ENCODE results near the gene TLX2. TPM values are rescaled to one million over a fixed set of nuclear protein-coding genes. Genes with fewer than 3 reads are reported as not detected.
"Not testable (repeated sequence)": the region's sequence is repeated elsewhere in the genome, so short reads cannot be mapped to it uniquely, and the experiment has no call there.

TLX2 gene
- not detected in 2 replicates for total RNA-seq
- polyA plus RNA-seq, result not detected in 2 replicates
- not detected in 2 replicates for polyA plus RNA-seq (2011; cell fraction: cytosol; rRNA removed)
- not detected in 2 replicates for polyA plus RNA-seq (2011; cell fraction: nucleus; rRNA removed)
- not detected in 2 replicates for polyA plus RNA-seq (2012)
- polyA minus RNA-seq, result not detected in 2 replicates
- not detected for polyA minus RNA-seq (2011; cell fraction: cytosol; rRNA and poly(A)+ RNA removed)
- not detected in 2 replicates for polyA minus RNA-seq (2011; cell fraction: nucleus; rRNA and poly(A)+ RNA removed)
- Bru-seq, nascent RNA, result not detected
- BruChase-seq, experiment 1, labeled RNA remaining after a 6-hour chase, result percentile 14 among the genes with signal in this experiment
- BruChase-seq, experiment 2, labeled RNA remaining after a 2-hour chase, result not detected
- long read RNA-seq, result 0 reads

DNA sequence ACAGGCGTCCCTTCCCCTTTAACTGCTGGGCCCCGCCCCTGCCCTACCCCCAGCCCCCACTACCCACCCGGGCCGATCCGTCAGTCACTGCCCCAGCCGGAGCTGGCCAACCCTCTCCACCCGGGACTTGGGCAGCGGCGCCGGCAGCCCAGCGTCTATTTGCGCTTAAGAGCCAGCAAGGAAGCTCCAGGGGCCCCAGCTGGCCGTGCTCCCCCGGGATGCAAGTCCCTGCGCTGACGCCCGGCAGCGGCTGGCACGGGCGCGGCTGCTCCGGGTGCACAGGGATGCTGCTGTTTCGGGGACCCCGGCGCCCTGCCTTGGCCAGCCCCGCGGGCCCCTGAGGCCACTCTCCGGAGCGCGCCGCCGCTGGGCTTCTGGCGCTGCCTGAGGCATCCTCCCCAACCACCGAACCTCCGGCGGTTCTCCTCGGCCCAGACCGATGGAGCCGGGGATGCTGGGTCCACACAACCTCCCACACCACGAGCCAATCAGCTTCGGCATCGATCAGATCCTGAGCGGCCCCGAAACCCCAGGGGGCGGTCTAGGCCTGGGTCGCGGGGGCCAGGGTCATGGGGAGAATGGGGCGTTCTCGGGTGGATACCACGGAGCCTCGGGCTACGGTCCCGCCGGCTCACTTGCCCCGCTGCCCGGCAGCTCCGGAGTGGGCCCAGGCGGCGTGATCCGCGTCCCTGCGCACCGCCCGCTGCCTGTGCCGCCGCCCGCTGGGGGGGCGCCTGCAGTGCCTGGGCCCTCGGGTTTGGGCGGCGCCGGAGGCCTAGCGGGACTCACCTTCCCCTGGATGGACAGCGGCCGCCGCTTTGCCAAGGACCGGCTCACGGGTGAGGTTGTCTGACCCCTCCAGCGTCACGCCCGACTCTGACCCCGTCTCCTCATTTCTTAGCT is at the start of gene TLX2:
TLX2 (plus strand) TSS at position 83 of the 903 bp plus-strand sequence; CDS start at position 440, 357 bp downstream.
- DNase-seq (ENCODE audit: low read depth, low spot score) (no peak), FAIRE-seq (no peak)
- BruUV-seq (replicated peaks), result no TSS peak
- intact Hi-C loops (cut with micrococcal nuclease) (no loop called here), dilution Hi-C loops (cut with MboI; ENCODE audit: extremely low pct_ligation_motif_present, low sequenced_read_pairs) (no loop called here)
- no peaks in the 10 kb centered on the region for H3K9me3 ChIP-seq (replicated peaks; ENCODE audit: control insufficient read depth, insufficient read depth, low read length)
- no peak within 1 kb of the TSS for H3K4me3 ChIP-seq (replicated peaks in 1 of 3; ENCODE audit: insufficient read depth in 1 of 3, low read depth in 1 of 3, low read length in 3 of 3)
- H3K27ac ChIP-seq (ENCODE audit: insufficient read depth, low read depth, low read length), result no peak within 1 kb of the TSS
- CTCF ChIA-PET, result interaction anchor here (1.4 kb wide), 1 partner anchor 9 kb away, joined by 3 read pairs; no protein-coding TSS in a partner anchor
- no peak within 1 kb of the TSS for H3K4me2 ChIP-seq (ENCODE audit: insufficient read depth, low read length)
- no peaks in the 10 kb centered on the region for H3K36me3 ChIP-seq (ENCODE audit: control insufficient read depth in 2 of 2, extremely low read depth in 1 of 2, insufficient read depth in 2 of 2, low read length in 2 of 2)
- H3K27me3 ChIP-seq (ENCODE audit: control insufficient read depth in 2 of 2, insufficient read depth in 2 of 2, low read length in 2 of 2), result peaks cover 87 to 98% of the 10 kb centered on the region in 2 experiments
- H3K4me1 ChIP-seq (ENCODE audit: control insufficient read depth, extremely low read depth, insufficient read depth, low read length), result peaks cover 7% of the 10 kb centered on the region
- H2AFZ ChIP-seq (ENCODE audit: low read depth, low read length), result no peak within 1 kb of the TSS
- H4K20me1 ChIP-seq (replicated peaks; ENCODE audit: control insufficient read depth, extremely low read depth, insufficient read depth, low read length), result no peaks in the 10 kb centered on the region
- H3K79me2 ChIP-seq (ENCODE audit: control insufficient read depth, insufficient read depth, low read length), result no peaks in the 10 kb centered on the region
- POLR2A ChIA-PET, result interaction anchor here (0.7 kb wide), 3 partner anchors 11 to 452 kb away, joined by 3 to 5 read pairs (median 4); partner anchors contain the start of gene DQX1
- no peak within 1 kb of the TSS for H3K9ac ChIP-seq (replicated peaks; ENCODE audit: extremely low read depth, insufficient read depth, low read length)
- TF ChIP-seq, protein P1, sequence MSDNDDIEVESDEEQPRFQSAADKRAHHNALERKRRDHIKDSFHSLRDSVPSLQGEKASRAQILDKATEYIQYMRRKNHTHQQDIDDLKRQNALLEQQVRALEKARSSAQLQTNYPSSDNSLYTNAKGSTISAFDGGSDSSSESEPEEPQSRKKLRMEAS (IDR thresholded peaks at IDR 0.05; ENCODE audit: insufficient read depth, insufficient read length), result no peak
- TF ChIP-seq EZH2 (IDR thresholded peaks at IDR 0.05; ENCODE audit: borderline replicate concordance, low read depth, low read length, severe bottlenecking) (no peak), FOS (IDR thresholded peaks at IDR 0.05; ENCODE audit: borderline replicate concordance, insufficient read depth, low read length) (no peak), POLR2A (IDR thresholded peaks at IDR 0.05; ENCODE audit: low read depth, low read length) (no peak), GATA2 (IDR thresholded peaks at IDR 0.05; ENCODE audit: insufficient read depth, insufficient read length, low read depth, low read length) (no peak), POLR2AphosphoS5 (IDR thresholded peaks at IDR 0.05; ENCODE audit: insufficient read depth, low read depth, low read length) (no peak), MYC (IDR thresholded peaks at IDR 0.05; ENCODE audit: low read depth, low read length) (no peak), JUN (IDR thresholded peaks at IDR 0.05; ENCODE audit: borderline replicate concordance, insufficient read depth, insufficient read length, low read depth) (no peak), CTCF (IDR thresholded peaks at IDR 0.05; ENCODE audit: extremely low read depth in 1 of 2, insufficient read depth in 1 of 2, low read depth in 1 of 2, low read length in 2 of 2) (no peak)
- H3K9me1 ChIP-seq (replicated peaks; ENCODE audit: control insufficient read depth, extremely low read depth, insufficient read depth, low read length), result no peaks in the 10 kb centered on the region

DNA sequence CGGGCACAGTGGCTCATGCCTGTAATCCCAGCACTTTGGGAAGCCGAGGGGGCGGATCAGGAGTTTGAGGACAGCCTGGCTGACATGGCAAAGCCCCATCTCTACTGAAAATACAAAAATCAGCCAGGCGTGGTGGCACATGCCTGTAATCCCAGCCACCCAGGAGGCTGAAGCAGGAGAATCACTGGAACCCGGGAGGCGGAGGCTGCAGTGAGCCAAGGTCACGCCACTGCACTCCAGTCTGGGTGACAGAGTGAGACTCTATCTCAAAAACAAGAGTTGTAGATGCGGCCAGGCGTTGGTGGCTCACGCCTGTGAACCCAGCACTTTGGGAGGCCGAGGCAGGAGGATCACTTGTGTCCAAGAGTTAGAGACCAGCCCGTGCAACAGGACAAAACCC is 43.5 kb upstream of the TLX2 start:
- intact Hi-C loops (cut with micrococcal nuclease); dilution Hi-C loops (cut with MboI; ENCODE audit: extremely low pct_ligation_motif_present, low sequenced_read_pairs); H3K9me1 ChIP-seq (replicated peaks; ENCODE audit: control insufficient read depth, extremely low read depth, insufficient read depth, low read length); H3K27me3 ChIP-seq (ENCODE audit: control insufficient read depth in 2 of 2, insufficient read depth in 2 of 2, low read length in 2 of 2); POLR2A ChIA-PET; H3K4me3 ChIP-seq (replicated peaks in 1 of 3; ENCODE audit: insufficient read depth in 1 of 3, low read depth in 1 of 3, low read length in 3 of 3); H3K79me2 ChIP-seq (ENCODE audit: control insufficient read depth, insufficient read depth, low read length); H3K9me3 ChIP-seq (replicated peaks; ENCODE audit: control insufficient read depth, insufficient read depth, low read length); H3K4me2 ChIP-seq (ENCODE audit: insufficient read depth, low read length); H3K27ac ChIP-seq (ENCODE audit: insufficient read depth, low read depth, low read length); H2AFZ ChIP-seq (ENCODE audit: low read depth, low read length); H3K36me3 ChIP-seq (ENCODE audit: control insufficient read depth in 2 of 2, extremely low read depth in 1 of 2, insufficient read depth in 2 of 2, low read length in 2 of 2); DNase-seq (ENCODE audit: low read depth, low spot score); BruUV-seq (replicated peaks); H4K20me1 ChIP-seq (replicated peaks; ENCODE audit: control insufficient read depth, extremely low read depth, insufficient read depth, low read length); FAIRE-seq; H3K9ac ChIP-seq (replicated peaks; ENCODE audit: extremely low read depth, insufficient read depth, low read length): not testable (repeated sequence)
- peaks cover 17% of the 10 kb centered on the region for H3K4me1 ChIP-seq (ENCODE audit: control insufficient read depth, extremely low read depth, insufficient read depth, low read length)
- CTCF ChIA-PET, result interaction anchor here (1.2 kb wide), 1 partner anchor 62 kb away, joined by 5 read pairs; no protein-coding TSS in a partner anchor
